WI38 (cell line): ENCODE measurements around the gene WNK2.

ENCODE experiments used
- H3K4me3 ChIP-seq: 2 replicates; pipeline ENCODE4 v1.5.1; 2011; ENCODE audit warnings: low read depth, mild to moderate bottlenecking, control low read depth, low read length
- CTCF ChIP-seq: IDR thresholded peaks from 2 replicates; pipeline ENCODE4 v1.5.1; 2012; ENCODE audit warnings: low read depth, mild to moderate bottlenecking, control low read depth, low read length

The WNK2 gene

DNA sequence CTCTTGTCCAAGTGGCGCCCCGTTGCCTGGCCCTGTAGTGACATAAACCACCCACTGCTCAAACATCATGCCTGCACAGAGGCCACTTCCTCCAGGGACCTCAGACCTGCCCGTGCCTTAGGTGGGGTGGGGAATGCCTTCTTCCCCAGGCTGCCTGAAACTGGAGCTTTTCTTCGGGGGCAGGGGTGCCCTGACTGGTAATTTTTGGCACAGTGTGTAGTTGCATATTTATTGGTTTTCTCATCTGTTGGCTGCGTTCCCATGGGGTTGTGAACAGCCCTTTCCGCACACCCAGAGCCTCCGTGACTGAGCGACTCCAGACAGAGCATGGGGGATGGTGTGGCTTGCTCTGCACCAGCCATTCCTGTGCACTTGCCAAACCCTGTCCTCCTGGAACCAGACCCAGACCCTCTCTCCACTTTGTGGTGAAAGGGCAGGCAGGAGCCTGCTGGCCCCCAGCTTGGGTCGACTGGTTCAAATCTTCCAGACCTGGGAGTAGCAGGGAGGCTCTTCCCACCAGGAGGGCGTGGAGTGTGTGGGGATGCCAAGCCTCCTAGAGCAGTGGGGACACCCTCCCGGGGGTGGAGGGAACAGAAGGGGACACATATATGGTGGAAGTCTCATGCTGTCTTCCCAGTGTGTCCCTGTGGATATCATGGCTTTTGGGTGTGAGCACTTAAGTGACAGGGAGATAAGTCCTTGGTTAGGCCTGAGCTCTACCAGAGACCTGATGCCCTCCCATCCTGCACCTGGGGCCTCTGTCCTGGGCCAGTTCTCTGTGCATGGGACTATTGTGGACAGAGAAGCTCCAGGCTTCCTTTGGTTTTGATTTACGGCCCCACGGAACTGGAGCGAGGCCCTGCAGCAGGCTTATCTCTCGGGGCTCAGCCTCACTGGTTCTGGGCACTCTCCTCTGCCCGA lies 39.6 kb downstream of the WNK2 start:
- H3K4me3 ChIP-seq = no peak overlapping the region
- no peak for TF ChIP-seq CTCF

- no peak for TF ChIP-seq CTCF
Measured at GRCh38 chr9:93224591-93224990, 40.7 kb downstream of the WNK2 start.

GRCh38 chr9:93225417-93225816 lies 41.5 kb downstream of the WNK2 start:
- no peak overlapping the region for H3K4me3 ChIP-seq
- no peak for TF ChIP-seq CTCF

More at GRCh38 chr9:93224591-93224990, 40.7 kb downstream of the WNK2 start:
- no peak overlapping the region for H3K4me3 ChIP-seq

- no peak for TF ChIP-seq CTCF
Measured at GRCh38 chr9:93225892-93226291, 42.0 kb downstream of the WNK2 start.

GRCh38 chr9:93226819-93227218 lies 42.9 kb downstream of the WNK2 start:
- no peak for TF ChIP-seq CTCF
- no peak overlapping the region for H3K4me3 ChIP-seq

More at GRCh38 chr9:93225892-93226291, 42.0 kb downstream of the WNK2 start:
- no peak overlapping the region for H3K4me3 ChIP-seq

DNA sequence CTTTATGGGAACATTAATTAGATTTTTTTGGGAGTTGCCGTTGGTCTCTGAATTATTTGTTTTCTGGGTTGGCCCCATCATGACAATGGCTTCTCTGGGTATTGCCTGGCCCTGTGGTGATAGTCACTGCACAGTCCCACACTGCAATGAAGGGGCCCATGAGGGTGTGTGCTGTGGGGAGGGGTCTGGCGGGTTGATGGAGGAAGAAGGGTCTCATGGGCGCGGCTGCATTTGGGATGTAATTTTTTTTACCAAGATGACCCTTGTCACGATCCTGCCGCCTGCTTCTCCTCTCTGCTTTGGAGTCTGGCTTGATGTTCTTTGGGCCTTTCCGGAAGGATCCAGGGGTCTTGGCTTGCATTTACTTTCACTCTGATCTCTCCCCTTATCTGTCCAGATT lies 44.1 kb downstream of the WNK2 start:
- H3K4me3 ChIP-seq = no peak overlapping the region
- no peak for TF ChIP-seq CTCF

DNA sequence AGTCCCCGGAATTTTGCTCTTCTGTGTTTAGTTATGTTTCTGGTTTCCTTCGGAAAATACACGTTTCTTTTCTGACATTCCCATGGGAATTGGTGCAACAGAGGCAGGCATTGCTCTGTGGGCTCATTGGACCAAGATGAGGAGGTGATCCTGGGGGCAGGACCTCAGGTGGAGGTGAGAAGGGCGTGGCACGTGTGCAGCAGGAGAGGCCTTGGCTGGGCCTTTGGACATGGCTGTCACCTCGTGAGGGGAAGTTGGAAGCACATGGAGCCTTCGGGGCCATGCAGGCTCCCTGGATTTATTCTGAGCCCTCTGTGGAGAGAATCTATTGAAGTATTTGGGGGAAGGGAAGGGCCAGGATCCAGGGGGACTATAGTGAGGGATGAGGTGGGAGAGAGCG lies 44.5 kb downstream of the WNK2 start:
- TF ChIP-seq CTCF = no peak
- H3K4me3 ChIP-seq = no peak overlapping the region
